HepG2 (cell line): ENCODE measurements around the gene MPZL3. TPM values are rescaled to one million over a fixed set of nuclear protein-coding genes. Genes with fewer than 3 reads are reported as not detected.

ENCODE experiments used
- AGO2 ChIP-seq: fragments of 200-400 bp; formaldehyde crosslinking; optimal IDR thresholded peaks from 2 replicates; pipeline ENCODE3; 2017; ENCODE audit warnings: mild to moderate bottlenecking, low read depth, low read length, moderate library complexity
- DMAP1 ChIP-seq: IDR thresholded peaks from 2 replicates; pipeline ENCODE4 v1.6.1; 2016
- FOXA1 ChIP-seq, 2 experiments: fragments of 450-650 bp in 1 of 2; sonication (generic) in 1 of 2; formaldehyde crosslinking in 1 of 2; IDR thresholded peaks; 2 replicates each; pipeline versions ENCODE4 v1.4.0 to v1.6.1; 2016 to 2020; ENCODE audit warnings: missing genetic modification reagents in 1 of 2
- GABPB1 ChIP-seq: IDR thresholded peaks from 2 replicates; pipeline ENCODE4 v1.6.1; 2016; ENCODE audit warnings: mild to moderate bottlenecking, missing genetic modification reagents, moderate library complexity, missing compliant biosample characterization
- HDAC2 ChIP-seq: sonication (generic); formaldehyde crosslinking; IDR thresholded peaks from 2 replicates; pipeline ENCODE4 v1.4.0; 2020; ENCODE audit warnings: missing genetic modification reagents
- HNRNPL ChIP-seq: fragments of 200-400 bp; formaldehyde crosslinking; IDR thresholded peaks from 2 replicates; pipeline ENCODE4 v1.6.1; 2017; ENCODE audit warnings: mild to moderate bottlenecking, low read depth, low read length
- HNRNPLL ChIP-seq: fragments of 200-400 bp; formaldehyde crosslinking; IDR thresholded peaks from 2 replicates; pipeline ENCODE4 v1.6.1; 2017; ENCODE audit warnings: mild to moderate bottlenecking, low read depth, low read length; ENCODE audit not compliant: poor library complexity, severe bottlenecking
- NKX3-1 ChIP-seq: sonication (generic); formaldehyde crosslinking; IDR thresholded peaks from 2 replicates; pipeline ENCODE4 v1.5.0; 2020; ENCODE audit warnings: missing genetic modification reagents
- NRL ChIP-seq: sonication (generic); formaldehyde crosslinking; IDR thresholded peaks from 2 replicates; pipeline ENCODE4 v1.5.0; 2020; ENCODE audit warnings: missing genetic modification reagents, mild to moderate bottlenecking, moderate library complexity, borderline replicate concordance
- PHB2 ChIP-seq: fragments of 450-650 bp; IDR thresholded peaks from 2 replicates; pipeline ENCODE4 v1.6.1; 2018; ENCODE audit not compliant: partially characterized antibody
- PITX1 ChIP-seq: sonication (generic); formaldehyde crosslinking; IDR thresholded peaks from 2 replicates; pipeline ENCODE4 v1.5.1; 2020; ENCODE audit warnings: mild to moderate bottlenecking, missing genetic modification reagents
- SETDB1 ChIP-seq: sonication (generic); formaldehyde crosslinking; IDR thresholded peaks from 2 replicates; pipeline ENCODE4 v1.5.1; 2020; ENCODE audit warnings: missing genetic modification reagents, mild to moderate bottlenecking, borderline replicate concordance
- ZMYM4 ChIP-seq: sonication (generic); formaldehyde crosslinking; IDR thresholded peaks from 2 replicates; pipeline ENCODE4 v1.8.1; 2023; ENCODE audit warnings: mild to moderate bottlenecking, missing genetic modification reagents
- ZNF432 ChIP-seq: sonication (generic); formaldehyde crosslinking; IDR thresholded peaks from 2 replicates; pipeline ENCODE4 v1.5.0; 2020; ENCODE audit warnings: missing genetic modification reagents, mild to moderate bottlenecking, borderline replicate concordance
- ZNF552 ChIP-seq: sonication (generic); formaldehyde crosslinking; IDR thresholded peaks from 2 replicates; pipeline ENCODE4 v1.9.0; 2022; ENCODE audit warnings: missing genetic modification reagents, mild to moderate bottlenecking, borderline replicate concordance
- ZNF772 ChIP-seq: sonication (generic); formaldehyde crosslinking; IDR thresholded peaks from 2 replicates; pipeline ENCODE4 v1.5.0; 2020; ENCODE audit warnings: mild to moderate bottlenecking, missing genetic modification reagents
- polyA plus RNA-seq, 8 experiments: library from polyadenylated mRNA; depleted of rRNA in 3 of 8; stranded (reverse) in 7 of 8; unstranded in 1 of 8; fragments of >200 nt; fragmentation: Illumina TruSeq in 4 of 8; extraction: Trizol in 4 of 8; gene quantifications; 2 replicates each; pipeline versions ENCODE4 v1.2.1 to v1.2.3, GENCODE V29; 2011 to 2016; ENCODE audit warnings: low read depth in 4 of 8, missing spikeins in 1 of 8, mixed read lengths in 1 of 8; ENCODE audit not compliant: insufficient read depth in 1 of 8
- total RNA-seq, 5 experiments: library from RNA; depleted of rRNA; stranded (reverse); fragments of >200 nt; fragmentation: Illumina TruSeq; extraction: Trizol; gene quantifications; 2 replicates each; pipeline ENCODE4 v1.2.3, GENCODE V29; 2016; ENCODE audit warnings: low read depth in 1 of 5
- TF ChIP-seq, protein P1 (sequence below): sonication (generic); formaldehyde crosslinking; IDR thresholded peaks from 2 replicates; pipeline ENCODE4 v1.5.0; 2020; ENCODE audit warnings: missing genetic modification reagents
- TF ChIP-seq, protein P2 (sequence below): sonication (generic); formaldehyde crosslinking; IDR thresholded peaks from 2 replicates; pipeline ENCODE4 v1.4.0; 2020; ENCODE audit warnings: mild to moderate bottlenecking, missing genetic modification reagents
- TF ChIP-seq, protein P3 (sequence below): sonication (generic); formaldehyde crosslinking; IDR thresholded peaks from 2 replicates; pipeline ENCODE4 v1.4.0; 2020; ENCODE audit warnings: missing genetic modification reagents, borderline replicate concordance
- TF ChIP-seq, protein P4 (sequence below): sonication (generic); formaldehyde crosslinking; conservative IDR thresholded peaks from 2 replicates; pipeline ENCODE4 v1.4.0; 2020; ENCODE audit warnings: mild to moderate bottlenecking, missing genetic modification reagents, moderate library complexity
- TF ChIP-seq, protein P5 (sequence below): IDR thresholded peaks from 2 replicates; pipeline ENCODE4 v1.6.1; 2016

The MPZL3 gene
- total and polyA plus RNA-seq, 2 of the 13 experiments (the other 11 are each of a cell fraction or from before 2014, with no cell fraction given): 5.3 to 9.3 TPM

DNA sequence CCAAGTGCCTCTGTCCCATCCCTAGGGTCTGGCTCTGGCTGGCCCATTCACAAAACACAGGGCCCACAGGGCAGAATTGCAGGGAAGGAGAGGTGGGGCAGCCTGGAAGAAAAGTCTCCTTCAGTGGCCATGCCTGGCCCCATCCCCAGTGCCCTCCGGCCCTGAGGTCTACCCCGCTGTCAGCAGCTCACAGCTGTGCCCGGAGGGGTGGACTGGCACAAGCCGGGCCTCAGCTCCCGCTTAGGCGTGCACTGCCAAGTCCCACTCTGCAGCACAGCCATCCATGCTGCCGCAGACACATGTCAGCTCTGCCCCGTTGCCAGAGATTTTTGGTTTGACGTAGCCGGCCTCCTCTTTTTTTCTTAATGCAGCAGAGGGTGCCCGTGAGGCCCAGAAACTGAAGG, 71.9 kb downstream of the MPZL3 start (continued):
- TF ChIP-seq, protein P1, sequence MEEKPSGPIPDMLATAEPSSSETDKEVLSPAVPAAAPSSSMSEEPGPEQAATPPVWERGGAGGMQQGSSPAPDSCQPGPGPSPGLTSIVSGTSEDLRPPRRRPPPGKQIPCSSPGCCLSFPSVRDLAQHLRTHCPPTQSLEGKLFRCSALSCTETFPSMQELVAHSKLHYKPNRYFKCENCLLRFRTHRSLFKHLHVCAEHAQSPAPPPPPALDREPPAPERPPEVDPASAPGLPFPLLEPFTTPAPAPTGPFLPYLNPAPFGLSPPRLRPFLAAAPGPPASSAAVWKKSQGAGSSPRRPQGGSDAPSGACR (CRISPR knock-in tag): no peak
- peak; percentile 33 for TF ChIP-seq HNRNPLL
- TF ChIP-seq DMAP1: no peak
- no peak for TF ChIP-seq HDAC2 (CRISPR knock-in tag)
- TF ChIP-seq PITX1 (CRISPR knock-in tag): peak; percentile 28; the same call in 1 of the 2 replicates
- TF ChIP-seq, protein P2, sequence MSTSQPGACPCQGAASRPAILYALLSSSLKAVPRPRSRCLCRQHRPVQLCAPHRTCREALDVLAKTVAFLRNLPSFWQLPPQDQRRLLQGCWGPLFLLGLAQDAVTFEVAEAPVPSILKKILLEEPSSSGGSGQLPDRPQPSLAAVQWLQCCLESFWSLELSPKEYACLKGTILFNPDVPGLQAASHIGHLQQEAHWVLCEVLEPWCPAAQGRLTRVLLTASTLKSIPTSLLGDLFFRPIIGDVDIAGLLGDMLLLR (CRISPR knock-in tag): no peak
- TF ChIP-seq NKX3-1 (CRISPR knock-in tag): no peak
- TF ChIP-seq, protein P3, sequence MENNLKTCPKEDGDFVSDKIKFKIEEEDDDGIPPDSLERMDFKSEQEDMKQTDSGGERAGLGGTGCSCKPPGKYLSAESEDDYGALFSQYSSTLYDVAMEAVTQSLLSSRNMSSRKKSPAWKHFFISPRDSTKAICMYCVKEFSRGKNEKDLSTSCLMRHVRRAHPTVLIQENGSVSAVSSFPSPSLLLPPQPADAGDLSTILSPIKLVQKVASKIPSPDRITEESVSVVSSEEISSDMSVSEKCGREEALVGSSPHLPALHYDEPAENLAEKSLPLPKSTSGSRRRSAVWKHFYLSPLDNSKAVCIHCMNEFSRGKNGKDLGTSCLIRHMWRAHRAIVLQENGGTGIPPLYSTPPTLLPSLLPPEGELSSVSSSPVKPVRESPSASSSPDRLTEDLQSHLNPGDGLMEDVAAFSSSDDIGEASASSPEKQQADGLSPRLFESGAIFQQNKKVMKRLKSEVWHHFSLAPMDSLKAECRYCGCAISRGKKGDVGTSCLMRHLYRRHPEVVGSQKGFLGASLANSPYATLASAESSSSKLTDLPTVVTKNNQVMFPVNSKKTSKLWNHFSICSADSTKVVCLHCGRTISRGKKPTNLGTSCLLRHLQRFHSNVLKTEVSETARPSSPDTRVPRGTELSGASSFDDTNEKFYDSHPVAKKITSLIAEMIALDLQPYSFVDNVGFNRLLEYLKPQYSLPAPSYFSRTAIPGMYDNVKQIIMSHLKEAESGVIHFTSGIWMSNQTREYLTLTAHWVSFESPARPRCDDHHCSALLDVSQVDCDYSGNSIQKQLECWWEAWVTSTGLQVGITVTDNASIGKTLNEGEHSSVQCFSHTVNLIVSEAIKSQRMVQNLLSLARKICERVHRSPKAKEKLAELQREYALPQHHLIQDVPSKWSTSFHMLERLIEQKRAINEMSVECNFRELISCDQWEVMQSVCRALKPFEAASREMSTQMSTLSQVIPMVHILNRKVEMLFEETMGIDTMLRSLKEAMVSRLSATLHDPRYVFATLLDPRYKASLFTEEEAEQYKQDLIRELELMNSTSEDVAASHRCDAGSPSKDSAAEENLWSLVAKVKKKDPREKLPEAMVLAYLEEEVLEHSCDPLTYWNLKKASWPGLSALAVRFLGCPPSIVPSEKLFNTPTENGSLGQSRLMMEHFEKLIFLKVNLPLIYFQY (CRISPR knock-in tag): no peak
- 0 out of 2 replicates have a peak, but pooled peaks have one; percentile 64 for TF ChIP-seq HNRNPL
- TF ChIP-seq ZNF772 (CRISPR knock-in tag): no peak
- TF ChIP-seq GABPB1 (CRISPR knock-in tag): peak; percentile 22; the same call in 1 of the 2 replicates
- TF ChIP-seq SETDB1 (CRISPR knock-in tag): no peak
- TF ChIP-seq, protein P4, sequence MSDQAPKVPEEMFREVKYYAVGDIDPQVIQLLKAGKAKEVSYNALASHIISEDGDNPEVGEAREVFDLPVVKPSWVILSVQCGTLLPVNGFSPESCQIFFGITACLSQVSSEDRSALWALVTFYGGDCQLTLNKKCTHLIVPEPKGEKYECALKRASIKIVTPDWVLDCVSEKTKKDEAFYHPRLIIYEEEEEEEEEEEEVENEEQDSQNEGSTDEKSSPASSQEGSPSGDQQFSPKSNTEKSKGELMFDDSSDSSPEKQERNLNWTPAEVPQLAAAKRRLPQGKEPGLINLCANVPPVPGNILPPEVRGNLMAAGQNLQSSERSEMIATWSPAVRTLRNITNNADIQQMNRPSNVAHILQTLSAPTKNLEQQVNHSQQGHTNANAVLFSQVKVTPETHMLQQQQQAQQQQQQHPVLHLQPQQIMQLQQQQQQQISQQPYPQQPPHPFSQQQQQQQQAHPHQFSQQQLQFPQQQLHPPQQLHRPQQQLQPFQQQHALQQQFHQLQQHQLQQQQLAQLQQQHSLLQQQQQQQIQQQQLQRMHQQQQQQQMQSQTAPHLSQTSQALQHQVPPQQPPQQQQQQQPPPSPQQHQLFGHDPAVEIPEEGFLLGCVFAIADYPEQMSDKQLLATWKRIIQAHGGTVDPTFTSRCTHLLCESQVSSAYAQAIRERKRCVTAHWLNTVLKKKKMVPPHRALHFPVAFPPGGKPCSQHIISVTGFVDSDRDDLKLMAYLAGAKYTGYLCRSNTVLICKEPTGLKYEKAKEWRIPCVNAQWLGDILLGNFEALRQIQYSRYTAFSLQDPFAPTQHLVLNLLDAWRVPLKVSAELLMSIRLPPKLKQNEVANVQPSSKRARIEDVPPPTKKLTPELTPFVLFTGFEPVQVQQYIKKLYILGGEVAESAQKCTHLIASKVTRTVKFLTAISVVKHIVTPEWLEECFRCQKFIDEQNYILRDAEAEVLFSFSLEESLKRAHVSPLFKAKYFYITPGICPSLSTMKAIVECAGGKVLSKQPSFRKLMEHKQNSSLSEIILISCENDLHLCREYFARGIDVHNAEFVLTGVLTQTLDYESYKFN: no peak
- TF ChIP-seq NRL: no peak
- TF ChIP-seq ZNF432 (CRISPR knock-in tag): no peak
- TF ChIP-seq AGO2: no peak
- no peak for TF ChIP-seq ZNF552
- no peak for TF ChIP-seq FOXA1 (IDR thresholded peaks at IDR 0.05)
- TF ChIP-seq FOXA1 (CRISPR knock-in tag; IDR thresholded peaks at IDR 0.05): no peak
- TF ChIP-seq, protein P5, sequence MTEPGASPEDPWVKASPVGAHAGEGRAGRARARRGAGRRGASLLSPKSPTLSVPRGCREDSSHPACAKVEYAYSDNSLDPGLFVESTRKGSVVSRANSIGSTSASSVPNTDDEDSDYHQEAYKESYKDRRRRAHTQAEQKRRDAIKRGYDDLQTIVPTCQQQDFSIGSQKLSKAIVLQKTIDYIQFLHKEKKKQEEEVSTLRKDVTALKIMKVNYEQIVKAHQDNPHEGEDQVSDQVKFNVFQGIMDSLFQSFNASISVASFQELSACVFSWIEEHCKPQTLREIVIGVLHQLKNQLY (CRISPR knock-in tag): no peak
- TF ChIP-seq ZMYM4 (CRISPR knock-in tag): no peak
- no peak for TF ChIP-seq PHB2
